MM.1S (cell line): ENCODE data around the gene ELFN1.

ENCODE experiments used
- DNase-seq: peaks from one replicate; pipeline ENCODE4 v3.0.0-alpha.2; 2015
- H2AFZ ChIP-seq: fragments of 300-600 bp; sonication (generic); 2 replicates; pipeline ENCODE4 v1.6.0; 2016; ENCODE audit warnings: antibody characterized with exemption, low read length
- H3F3A ChIP-seq: fragments of 300-600 bp; sonication (generic); 2 replicates; pipeline ENCODE4 v1.6.1; 2016; ENCODE audit warnings: mild to moderate bottlenecking, antibody characterized with exemption, low read length, moderate library complexity, mixed read lengths; ENCODE audit not compliant: insufficient read depth
- H3K27ac ChIP-seq: fragments of 300-600 bp; sonication (generic); 2 replicates; pipeline ENCODE4 v1.5.1; 2016; ENCODE audit warnings: mild to moderate bottlenecking, low read length
- H3K27me3 ChIP-seq: fragments of 300-600 bp; sonication (generic); replicated peaks from 2 replicates; pipeline ENCODE4 v1.6.0; 2016; ENCODE audit warnings: low read length; ENCODE audit not compliant: insufficient read depth
- H3K36me3 ChIP-seq: fragments of 300-600 bp; sonication (generic); replicated peaks from 2 replicates; pipeline ENCODE4 v1.6.1; 2016; ENCODE audit warnings: mild to moderate bottlenecking, low read length, mixed read lengths; ENCODE audit not compliant: insufficient read depth
- H3K4me1 ChIP-seq: fragments of 300-600 bp; sonication (generic); 2 replicates; pipeline ENCODE4 v1.6.1; 2016; ENCODE audit warnings: low read length, mixed read lengths
- H3K4me2 ChIP-seq: fragments of 300-600 bp; sonication (generic); 2 replicates; pipeline ENCODE4 v1.6.0; 2016; ENCODE audit warnings: low read depth, low read length
- H3K4me3 ChIP-seq: fragments of 300-600 bp; sonication (generic); 2 replicates; pipeline ENCODE4 v1.5.1; 2016; ENCODE audit warnings: low read length, mixed read lengths
- H3K79me2 ChIP-seq: fragments of 300-600 bp; sonication (generic); 2 replicates; pipeline ENCODE4 v1.6.1; 2016; ENCODE audit warnings: mixed run types, low read length, mixed read lengths
- H3K9ac ChIP-seq: fragments of 300-600 bp; sonication (generic); 2 replicates; pipeline ENCODE4 v1.6.1; 2016; ENCODE audit warnings: low read length, mixed read lengths
- H3K9me2 ChIP-seq: fragments of 300-600 bp; sonication (generic); replicated peaks from 2 replicates; pipeline ENCODE4 v1.6.1; 2016; ENCODE audit warnings: mild to moderate bottlenecking, low read length, mixed read lengths; ENCODE audit not compliant: insufficient read depth
- H3K9me3 ChIP-seq: fragments of 300-600 bp; sonication (generic); replicated peaks from 2 replicates; pipeline ENCODE4 v1.6.1; 2016; ENCODE audit warnings: mild to moderate bottlenecking, low read length, mixed read lengths; ENCODE audit not compliant: insufficient read depth
- H4K20me1 ChIP-seq: fragments of 300-600 bp; sonication (generic); 2 replicates; pipeline ENCODE4 v1.6.1; 2016; ENCODE audit warnings: mild to moderate bottlenecking, low read length, moderate library complexity, mixed read lengths; ENCODE audit not compliant: insufficient read depth
- EZH2 ChIP-seq: fragments of 300-600 bp; sonication (generic); optimal IDR thresholded peaks from 2 replicates; pipeline ENCODE3; 2017; ENCODE audit warnings: low read depth, mild to moderate bottlenecking, antibody characterized with exemption, low read length, mixed read lengths
- EZH2phosphoT487 ChIP-seq: fragments of 300-600 bp; sonication (generic); IDR thresholded peaks from 2 replicates; pipeline ENCODE4 v1.6.1; 2018; ENCODE audit warnings: antibody characterized with exemption, low read length
- TF ChIP-seq, protein P1 (sequence below): fragments of 300-600 bp; sonication (generic); IDR thresholded peaks from 2 replicates; pipeline ENCODE4 v1.5.1; 2016; ENCODE audit warnings: antibody characterized with exemption, low read length, mixed read lengths

The ELFN1 gene

GRCh38 chr7:1729773-1730172, 59.7 kb downstream of the ELFN1 start:
- TF ChIP-seq EZH2phosphoT487, result no peak
- no peak for TF ChIP-seq EZH2
- TF ChIP-seq, protein P1, sequence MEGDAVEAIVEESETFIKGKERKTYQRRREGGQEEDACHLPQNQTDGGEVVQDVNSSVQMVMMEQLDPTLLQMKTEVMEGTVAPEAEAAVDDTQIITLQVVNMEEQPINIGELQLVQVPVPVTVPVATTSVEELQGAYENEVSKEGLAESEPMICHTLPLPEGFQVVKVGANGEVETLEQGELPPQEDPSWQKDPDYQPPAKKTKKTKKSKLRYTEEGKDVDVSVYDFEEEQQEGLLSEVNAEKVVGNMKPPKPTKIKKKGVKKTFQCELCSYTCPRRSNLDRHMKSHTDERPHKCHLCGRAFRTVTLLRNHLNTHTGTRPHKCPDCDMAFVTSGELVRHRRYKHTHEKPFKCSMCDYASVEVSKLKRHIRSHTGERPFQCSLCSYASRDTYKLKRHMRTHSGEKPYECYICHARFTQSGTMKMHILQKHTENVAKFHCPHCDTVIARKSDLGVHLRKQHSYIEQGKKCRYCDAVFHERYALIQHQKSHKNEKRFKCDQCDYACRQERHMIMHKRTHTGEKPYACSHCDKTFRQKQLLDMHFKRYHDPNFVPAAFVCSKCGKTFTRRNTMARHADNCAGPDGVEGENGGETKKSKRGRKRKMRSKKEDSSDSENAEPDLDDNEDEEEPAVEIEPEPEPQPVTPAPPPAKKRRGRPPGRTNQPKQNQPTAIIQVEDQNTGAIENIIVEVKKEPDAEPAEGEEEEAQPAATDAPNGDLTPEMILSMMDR, result no peak
- DNase-seq, result no peak
- H2AFZ ChIP-seq, result no peak overlapping the region
- H4K20me1 ChIP-seq, result no peaks in the 10 kb centered on the region
- peaks cover 91% of the 10 kb centered on the region for H3K27me3 ChIP-seq
- no peak overlapping the region for H3K9ac ChIP-seq
- no peaks in the 10 kb centered on the region for H3K4me1 ChIP-seq
- no peaks in the 10 kb centered on the region for H3K79me2 ChIP-seq
- H3K9me3 ChIP-seq, result no peaks in the 10 kb centered on the region
- no peaks in the 10 kb centered on the region for H3K36me3 ChIP-seq
- H3K4me2 ChIP-seq, result no peak overlapping the region
- H3F3A ChIP-seq, result no peaks in the 10 kb centered on the region
- no peaks in the 10 kb centered on the region for H3K9me2 ChIP-seq
- no peak overlapping the region for H3K4me3 ChIP-seq
- no peak overlapping the region for H3K27ac ChIP-seq

DNA sequence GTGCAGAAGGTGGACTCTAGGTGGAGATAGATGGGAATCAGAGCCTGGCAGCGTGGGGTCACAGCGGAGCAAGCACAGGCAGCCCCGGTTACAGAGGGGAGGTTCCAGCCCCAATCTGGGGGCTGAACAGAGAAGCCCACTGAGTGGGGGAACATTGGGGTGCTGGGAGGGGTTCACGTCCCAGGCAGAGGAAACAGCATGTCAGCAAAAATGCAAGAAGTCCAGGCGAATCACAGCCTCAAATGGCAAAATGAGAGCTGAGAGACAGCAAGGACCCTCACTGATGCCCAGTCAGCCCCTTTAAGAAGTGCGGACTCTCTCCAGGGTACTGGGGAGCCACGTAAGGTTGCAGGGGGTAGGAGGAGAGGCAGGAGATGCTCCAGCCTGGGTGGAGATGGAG, 62.0 kb downstream of the ELFN1 start:
- Histone ChIP-seq H3K79me2 (no peaks in the 10 kb centered on the region), H3F3A (no peaks in the 10 kb centered on the region), H3K36me3 (no peaks in the 10 kb centered on the region), H3K27me3 (peaks cover 96% of the 10 kb centered on the region), H3K9me2 (no peaks in the 10 kb centered on the region), H4K20me1 (no peaks in the 10 kb centered on the region), H3K4me1 (no peaks in the 10 kb centered on the region), H3K4me3 (no peak overlapping the region), H3K9ac (no peak overlapping the region), H3K27ac (no peak overlapping the region), H2AFZ (no peak overlapping the region), H3K9me3 (no peaks in the 10 kb centered on the region), H3K4me2 (no peak overlapping the region)
- DNase-seq, result no peak
- TF ChIP-seq EZH2phosphoT487, result no peak
- TF ChIP-seq, protein P1, result no peak
- TF ChIP-seq EZH2, result no peak

GRCh38 chr7:1732645-1733044, 62.6 kb downstream of the ELFN1 start:
- no peaks in the 10 kb centered on the region for H3K79me2 ChIP-seq
- H3K4me3 ChIP-seq, result no peak overlapping the region
- H3K9me2 ChIP-seq, result no peaks in the 10 kb centered on the region
- no peaks in the 10 kb centered on the region for H3F3A ChIP-seq
- no peaks in the 10 kb centered on the region for H3K9me3 ChIP-seq
- H2AFZ ChIP-seq, result no peak overlapping the region
- DNase-seq, result no peak
- peaks cover 96% of the 10 kb centered on the region for H3K27me3 ChIP-seq
- H3K4me2 ChIP-seq, result no peak overlapping the region
- H3K9ac ChIP-seq, result no peak overlapping the region
- H3K4me1 ChIP-seq, result no peaks in the 10 kb centered on the region
- no peaks in the 10 kb centered on the region for H3K36me3 ChIP-seq
- H3K27ac ChIP-seq, result no peak overlapping the region
- TF ChIP-seq EZH2, result no peak
- TF ChIP-seq, protein P1, result no peak
- TF ChIP-seq EZH2phosphoT487, result no peak
- no peaks in the 10 kb centered on the region for H4K20me1 ChIP-seq
